ENCODE data around the gene DNAAF1.

Gene DNAAF1

GRCh38 chr16:84136331-84137125, 8.6 kb upstream of the DNAAF1 start:
- Histone ChIP-seq H3K27ac (ENCODE audit: low read depth, low read length) (no peak overlapping the region), H3K9me3 (ENCODE audit: control insufficient read depth, insufficient read depth, low read length) (no peaks in the 10 kb centered on the region), H3K27me3 (ENCODE audit: control insufficient read depth, low read length) (no peaks in the 10 kb centered on the region), H3F3A (ENCODE audit: control insufficient read depth, insufficient read depth) (no peaks in the 10 kb centered on the region), H3K4me1 (ENCODE audit: control insufficient read depth, low read length) (peaks cover 20% of the 10 kb centered on the region), H3K4me3 (ENCODE audit: low read length) (no peak overlapping the region), H3K4me2 (ENCODE audit: low read length) (no peak overlapping the region), H4K20me1 (ENCODE audit: control insufficient read depth, insufficient read depth, low read depth, low read length) (no peaks in the 10 kb centered on the region), H3K9me2 (replicated peaks; ENCODE audit: control insufficient read depth, low read length) (no peaks in the 10 kb centered on the region), H3K79me2 (ENCODE audit: control insufficient read depth, low read length) (peaks cover 38% of the 10 kb centered on the region), H3K36me3 (ENCODE audit: control insufficient read depth, low read length) (0 out of 2 replicates have a peak, but pooled peaks cover 3% of the 10 kb centered on the region)
- no peak for TF ChIP-seq EZH2phosphoT487 (IDR thresholded peaks at IDR 0.05; ENCODE audit: borderline replicate concordance, low read length)
- TF ChIP-seq CTCF (IDR thresholded peaks at IDR 0.05; ENCODE audit: low read depth, low read length, poor library complexity, severe bottlenecking): no peak

GRCh38 chr16:84137287-84137686, 7.8 kb upstream of the DNAAF1 start:
- Histone ChIP-seq H3K4me2 (ENCODE audit: low read length) (no peak overlapping the region), H3K27ac (ENCODE audit: low read depth, low read length) (no peak overlapping the region), H3K9me2 (replicated peaks; ENCODE audit: control insufficient read depth, low read length) (no peaks in the 10 kb centered on the region), H3K4me3 (ENCODE audit: low read length) (no peak overlapping the region), H3K36me3 (ENCODE audit: control insufficient read depth, low read length) (0 out of 2 replicates have a peak, but pooled peaks cover 3% of the 10 kb centered on the region), H3F3A (ENCODE audit: control insufficient read depth, insufficient read depth) (no peaks in the 10 kb centered on the region), H3K79me2 (ENCODE audit: control insufficient read depth, low read length) (peaks cover 43% of the 10 kb centered on the region), H3K27me3 (ENCODE audit: control insufficient read depth, low read length) (no peaks in the 10 kb centered on the region), H3K4me1 (ENCODE audit: control insufficient read depth, low read length) (peaks cover 20% of the 10 kb centered on the region), H4K20me1 (ENCODE audit: control insufficient read depth, insufficient read depth, low read depth, low read length) (no peaks in the 10 kb centered on the region), H3K9me3 (ENCODE audit: control insufficient read depth, insufficient read depth, low read length) (no peaks in the 10 kb centered on the region)
- TF ChIP-seq CTCF (IDR thresholded peaks at IDR 0.05; ENCODE audit: low read depth, low read length, poor library complexity, severe bottlenecking): no peak

GRCh38 chr16:84137769-84138357, 7.2 kb upstream of the DNAAF1 start:
- Histone ChIP-seq H3K27ac (ENCODE audit: low read depth, low read length) (no peak overlapping the region), H3K79me2 (ENCODE audit: control insufficient read depth, low read length) (peaks cover 45% of the 10 kb centered on the region), H3K4me3 (ENCODE audit: low read length) (no peak overlapping the region), H3F3A (ENCODE audit: control insufficient read depth, insufficient read depth) (no peaks in the 10 kb centered on the region), H3K4me2 (ENCODE audit: low read length) (no peak overlapping the region), H3K4me1 (ENCODE audit: control insufficient read depth, low read length) (peaks cover 14% of the 10 kb centered on the region), H4K20me1 (ENCODE audit: control insufficient read depth, insufficient read depth, low read depth, low read length) (no peaks in the 10 kb centered on the region), H3K27me3 (ENCODE audit: control insufficient read depth, low read length) (no peaks in the 10 kb centered on the region), H3K9me2 (replicated peaks; ENCODE audit: control insufficient read depth, low read length) (no peaks in the 10 kb centered on the region), H3K36me3 (ENCODE audit: control insufficient read depth, low read length) (no peaks in the 10 kb centered on the region), H3K9me3 (ENCODE audit: control insufficient read depth, insufficient read depth, low read length) (no peaks in the 10 kb centered on the region)
- no peak for TF ChIP-seq EZH2phosphoT487 (IDR thresholded peaks at IDR 0.05; ENCODE audit: borderline replicate concordance, low read length)
- TF ChIP-seq CTCF (IDR thresholded peaks at IDR 0.05; ENCODE audit: low read depth, low read length, poor library complexity, severe bottlenecking): no peak
